ENCODE measurements around the gene MRPS34. TPM values are rescaled to one million over a fixed set of nuclear protein-coding genes. Genes with fewer than 3 reads are reported as not detected.

The MRPS34 gene
- total RNA-seq, 1 donor from 2014 or later, result 85.9 TPM

GRCh38 chr16:1773703-1774447, 941 bp upstream of the MRPS34 start:
- intact Hi-C loops (cut with micrococcal nuclease), result no loop called here
- no peak for ATAC-seq
- DNase-seq, result peak; percentile 54

- no peak for DNase-seq
- ATAC-seq, result peak; percentile 0
- intact Hi-C loops (cut with micrococcal nuclease), result no loop called here
Measured at GRCh38 chr16:1772362-1772907, 499 bp downstream of the MRPS34 start, which contains the start of gene EME2. EME2 (plus strand) TSS chr16:1772810; CDS start chr16:1773228, 418 bp downstream.

GRCh38 chr16:1771864-1772361, 1.0 kb downstream of the MRPS34 start:
- ATAC-seq (no peak), DNase-seq (no peak)
- intact Hi-C loops (cut with micrococcal nuclease), result no loop called here

GRCh38 chr16:1771188-1771863, 1.6 kb downstream of the MRPS34 start, which contains the start of gene NME3:
NME3 (minus strand) TSS chr16:1771543; CDS start chr16:1771534, 9 bp downstream.
- ATAC-seq (peak; percentile 64), DNase-seq (peak; percentile 92)
- intact Hi-C loops (cut with micrococcal nuclease), result no loop called here

- peak; percentile 79 for DNase-seq
- intact Hi-C loops (cut with micrococcal nuclease), result no loop called here
- ATAC-seq, result peak; percentile 13
Measured at GRCh38 chr16:1770328-1771187, 2.4 kb downstream of the MRPS34 start.

GRCh38 chr16:1769402-1770300, 3.3 kb downstream of the MRPS34 start:
- intact Hi-C loops (cut with micrococcal nuclease), result no loop called here
- DNase-seq (no peak), ATAC-seq (no peak)

- no peak for ATAC-seq
Measured at GRCh38 chr16:1768767-1769401, 4.0 kb downstream of the MRPS34 start.

GRCh38 chr16:1768061-1768766, 4.7 kb downstream of the MRPS34 start:
- no peak for ATAC-seq
- DNase-seq, result no peak
- intact Hi-C loops (cut with micrococcal nuclease), result no loop called here

More at GRCh38 chr16:1768767-1769401, 4.0 kb downstream of the MRPS34 start:
- intact Hi-C loops (cut with micrococcal nuclease), result no loop called here
- DNase-seq, result no peak

GRCh38 chr16:1767116-1767994, 5.6 kb downstream of the MRPS34 start:
- intact Hi-C loops (cut with micrococcal nuclease), result no loop called here
- DNase-seq (no peak), ATAC-seq (no peak)

GRCh38 chr16:1766701-1767100, 6.2 kb downstream of the MRPS34 start:
- ATAC-seq, result no peak

GRCh38 chr16:1766231-1766630, 6.7 kb downstream of the MRPS34 start:
- DNase-seq, result no peak
- intact Hi-C loops (cut with micrococcal nuclease), result no loop called here
- no peak for ATAC-seq

More at GRCh38 chr16:1766701-1767100, 6.2 kb downstream of the MRPS34 start:
- intact Hi-C loops (cut with micrococcal nuclease), result no loop called here
- no peak for DNase-seq

- DNase-seq (no peak), ATAC-seq (no peak)
- intact Hi-C loops (cut with micrococcal nuclease), result no loop called here
Measured at GRCh38 chr16:1765826-1766225, 7.1 kb downstream of the MRPS34 start.

GRCh38 chr16:1764971-1765370, 8.0 kb downstream of the MRPS34 start:
- ATAC-seq (no peak), DNase-seq (no peak)
- intact Hi-C loops (cut with micrococcal nuclease), result no loop called here

GRCh38 chr16:1763521-1764511, 9.1 kb downstream of the MRPS34 start:
- intact Hi-C loops (cut with micrococcal nuclease), result no loop called here
- no peak for DNase-seq
- ATAC-seq, result no peak

All from left ventricle myocardium superior (tissue), 1 donor.